Mesodermal cell (in vitro differentiated cells): ENCODE measurements around the gene FAM177A1.
"Not testable (repeated sequence)": the region's sequence is repeated elsewhere in the genome, so short reads cannot be mapped to it uniquely, and the experiment has no call there.

Experiments used
- H3K27ac ChIP-seq: 2 replicates; pipeline ENCODE4 v1.7.0; 2013; ENCODE audit warnings: mild to moderate bottlenecking, low read depth, low read length, moderate library complexity; ENCODE audit not compliant: severe bottlenecking
- H3K36me3 ChIP-seq: 2 replicates; pipeline ENCODE4 v1.7.1; 2013; ENCODE audit warnings: mild to moderate bottlenecking, low read length, moderate library complexity; ENCODE audit not compliant: control insufficient read depth, insufficient read depth
- H3K4me1 ChIP-seq: one replicate; pipeline ENCODE4 v1.7.1; 2013; ENCODE audit warnings: mild to moderate bottlenecking, low read length; ENCODE audit not compliant: insufficient read depth, control insufficient read depth, poor library complexity, severe bottlenecking
- H3K4me3 ChIP-seq: 2 replicates; pipeline ENCODE4 v1.7.0; 2013; ENCODE audit warnings: low read length, control low read depth, mild to moderate bottlenecking; ENCODE audit not compliant: insufficient read depth, poor library complexity, severe bottlenecking; ENCODE audit errors: extremely low read depth
- H3K9me3 ChIP-seq: 2 replicates; pipeline ENCODE4 v1.7.1; 2013; ENCODE audit warnings: mild to moderate bottlenecking, low read length, moderate library complexity; ENCODE audit not compliant: control insufficient read depth
- WGBS, 2 experiments: methylation state at CpG; one replicate each; pipeline ENCODE4 v1.1.5; 2013; ENCODE audit warnings: missing lambda C conversion rate in 2 of 2; ENCODE audit not compliant: insufficient coverage in 2 of 2; 5-methylcytosine and 5-hydroxymethylcytosine counted together

The FAM177A1 gene

GRCh38 chr14:35052637-35053036 lies 6.6 kb downstream of the FAM177A1 start:
- WGBS, 2 experiments: 100% methylated on average over 1 to 2 of the region's 2 CpGs
- Histone ChIP-seq H3K27ac (no peak overlapping the region), H3K4me1 (no peaks in the 10 kb centered on the region), H3K4me3 (no peak overlapping the region), H3K36me3 (peaks cover 39% of the 10 kb centered on the region), H3K9me3 (no peaks in the 10 kb centered on the region)

- not testable (repeated sequence) for H3K9me3 ChIP-seq, H3K27ac ChIP-seq, H3K4me3 ChIP-seq
- no CpG with 5 or more reads among the region's 1 CpG for WGBS, 2 experiments
- H3K36me3 ChIP-seq: peaks cover 42% of the 10 kb centered on the region
- H3K4me1 ChIP-seq: peaks cover 11% of the 10 kb centered on the region
Measured at GRCh38 chr14:35061113-35061791, 15.2 kb downstream of the FAM177A1 start.

- not testable (repeated sequence) for H3K4me3 ChIP-seq, H3K27ac ChIP-seq, H3K4me1 ChIP-seq, H3K9me3 ChIP-seq
- WGBS, 2 experiments: 100% methylated on average over 2 to 5 of the region's 5 CpGs
- H3K36me3 ChIP-seq: peaks cover 39% of the 10 kb centered on the region
Measured at GRCh38 chr14:35065731-35066130, 19.7 kb downstream of the FAM177A1 start.

GRCh38 chr14:35068238-35069012 lies 22.4 kb downstream of the FAM177A1 start:
- H3K4me1 ChIP-seq: no peaks in the 10 kb centered on the region
- no peak overlapping the region for H3K4me3 ChIP-seq
- H3K36me3 ChIP-seq: peaks cover 39% of the 10 kb centered on the region
- 100% methylated on average over 1 to 2 of the region's 4 CpGs for WGBS, 2 experiments
- H3K9me3 ChIP-seq: no peaks in the 10 kb centered on the region
- no peak overlapping the region for H3K27ac ChIP-seq

- H3K4me3 ChIP-seq: no peak overlapping the region
- no peaks in the 10 kb centered on the region for H3K9me3 ChIP-seq
- H3K4me1 ChIP-seq: no peaks in the 10 kb centered on the region
- WGBS, 2 experiments: 90% methylated on average over 1 of the region's 3 CpGs; no CpG with 5 or more reads in 1 of the 2 experiments
- H3K27ac ChIP-seq: no peak overlapping the region
- H3K36me3 ChIP-seq: peaks cover 40% of the 10 kb centered on the region
Measured at GRCh38 chr14:35072226-35072625, 26.2 kb downstream of the FAM177A1 start.

GRCh38 chr14:35073486-35073885 lies 27.4 kb downstream of the FAM177A1 start:
- no CpG with 5 or more reads among the region's 1 CpG for WGBS, 2 experiments
- H3K27ac ChIP-seq: no peak overlapping the region
- no peak overlapping the region for H3K4me3 ChIP-seq
- H3K36me3 ChIP-seq: peaks cover 39% of the 10 kb centered on the region
- no peaks in the 10 kb centered on the region for H3K4me1 ChIP-seq
- H3K9me3 ChIP-seq: no peaks in the 10 kb centered on the region

GRCh38 chr14:35078082-35078481 lies 32.0 kb downstream of the FAM177A1 start:
- Histone ChIP-seq H3K4me1 (no peaks in the 10 kb centered on the region), H3K9me3 (no peaks in the 10 kb centered on the region), H3K4me3 (no peak overlapping the region), H3K36me3 (peaks cover 53% of the 10 kb centered on the region), H3K27ac (no peak overlapping the region)
- 71 to 80% methylated on average over 1 of the region's 2 CpGs for WGBS, 2 experiments

- Histone ChIP-seq H3K9me3 (no peaks in the 10 kb centered on the region), H3K4me3 (no peak overlapping the region), H3K4me1 (no peaks in the 10 kb centered on the region), H3K36me3 (peaks cover 57% of the 10 kb centered on the region), H3K27ac (no peak overlapping the region)
- 57 to 100% methylated on average over 1 of the region's 1 CpG for WGBS, 2 experiments
Measured at GRCh38 chr14:35079742-35080141, 33.7 kb downstream of the FAM177A1 start.

GRCh38 chr14:35083530-35084150 lies 37.6 kb downstream of the FAM177A1 start:
- Histone ChIP-seq H3K36me3 (peaks cover 62% of the 10 kb centered on the region), H3K27ac (no peak overlapping the region), H3K4me3 (no peak overlapping the region), H3K9me3 (no peaks in the 10 kb centered on the region), H3K4me1 (no peaks in the 10 kb centered on the region)
- WGBS, 2 experiments: 78 to 93% methylated on average over 6 of the region's 8 CpGs

- Histone ChIP-seq H3K4me3 (no peak overlapping the region), H3K9me3 (no peaks in the 10 kb centered on the region), H3K36me3 (peaks cover 68% of the 10 kb centered on the region), H3K27ac (no peak overlapping the region), H3K4me1 (no peaks in the 10 kb centered on the region)
- WGBS, 2 experiments: 100% methylated on average over 2 of the region's 2 CpGs; no CpG with 5 or more reads in 1 of the 2 experiments
Measured at GRCh38 chr14:35085441-35085840, 39.4 kb downstream of the FAM177A1 start.
